ENCODE measurements around the gene BMAL1.
A peak's percentile ranks its signal among the peaks of the same experiment; 100 is the strongest.
"Not testable (repeated sequence)": the region's sequence is repeated elsewhere in the genome, so short reads cannot be mapped to it uniquely, and the experiment has no call there.

BMAL1 gene

GRCh38 chr11:13249177-13249576, 28.4 kb upstream of the BMAL1 start:
- no peak for TF ChIP-seq CTCF (IDR thresholded peaks at IDR 0.05; ENCODE audit: insufficient read depth, low read length, missing control alignments)
- H3K4me3 ChIP-seq (ENCODE audit: low read depth, low read length), result no peak overlapping the region
- CTCF ChIA-PET, result interaction anchor here (1.4 to 9.3 kb wide), 8 partner anchors 8 to 285 kb away, joined by 4 to 108 read pairs (median 11); no protein-coding TSS in a partner anchor
- no peak for DNase-seq (ENCODE audit: low read depth, low spot score)
- POLR2A ChIA-PET, result interaction anchor here (0.5 kb wide), 1 partner anchor 33 kb away, joined by 3 read pairs; no protein-coding TSS in a partner anchor

- POLR2A ChIA-PET, result interaction anchor here (0.5 kb wide), 1 partner anchor 34 kb away, joined by 3 read pairs; no protein-coding TSS in a partner anchor
- H3K4me3 ChIP-seq (ENCODE audit: low read depth, low read length), result no peak overlapping the region
- CTCF ChIA-PET, result interaction anchor here (1.0 to 9.3 kb wide), 7 partner anchors 10 to 136 kb away, joined by 3 to 108 read pairs (median 14); no protein-coding TSS in a partner anchor
- TF ChIP-seq CTCF (IDR thresholded peaks at IDR 0.05; ENCODE audit: insufficient read depth, low read length, missing control alignments), result peak; percentile 27
- no peak for DNase-seq (ENCODE audit: low read depth, low spot score)
Measured at GRCh38 chr11:13249992-13250391, 27.6 kb upstream of the BMAL1 start.

GRCh38 chr11:13251966-13252365, 25.6 kb upstream of the BMAL1 start:
- DNase-seq (ENCODE audit: low read depth, low spot score), result no peak
- ChIA-PET POLR2A (no interaction called here), CTCF (interaction anchor here (1.6 to 9.3 kb wide), 4 partner anchors 12 to 92 kb away, joined by 3 to 108 read pairs (median 30); no protein-coding TSS in a partner anchor)
- TF ChIP-seq CTCF (IDR thresholded peaks at IDR 0.05; ENCODE audit: insufficient read depth, low read length, missing control alignments), result no peak
- H3K4me3 ChIP-seq (ENCODE audit: low read depth, low read length), result no peak overlapping the region

GRCh38 chr11:13252438-13252837, 25.2 kb upstream of the BMAL1 start:
- no peak for DNase-seq (ENCODE audit: low read depth, low spot score)
- ChIA-PET CTCF (interaction anchor here (1.6 to 9.3 kb wide), 4 partner anchors 12 to 92 kb away, joined by 3 to 108 read pairs (median 30); no protein-coding TSS in a partner anchor), POLR2A (no interaction called here)
- TF ChIP-seq CTCF (IDR thresholded peaks at IDR 0.05; ENCODE audit: insufficient read depth, low read length, missing control alignments), result no peak
- H3K4me3 ChIP-seq (ENCODE audit: low read depth, low read length), result no peak overlapping the region

- H3K4me3 ChIP-seq (ENCODE audit: low read depth, low read length), result no peak overlapping the region
- no peak for TF ChIP-seq CTCF (IDR thresholded peaks at IDR 0.05; ENCODE audit: insufficient read depth, low read length, missing control alignments)
- ChIA-PET POLR2A (interaction anchor here (2.6 kb wide), 1 partner anchor 40 kb away, joined by 8 read pairs; no protein-coding TSS in a partner anchor), CTCF (interaction anchor here (1.1 to 2.3 kb wide), 7 partner anchors 9 to 89 kb away, joined by 4 to 11 read pairs (median 5); no protein-coding TSS in a partner anchor)
- DNase-seq (ENCODE audit: low read depth, low spot score), result no peak
Measured at GRCh38 chr11:13256216-13256615, 21.4 kb upstream of the BMAL1 start.

GRCh38 chr11:13258061-13258460, 19.5 kb upstream of the BMAL1 start:
- DNase-seq (ENCODE audit: low read depth, low spot score); H3K4me3 ChIP-seq (ENCODE audit: low read depth, low read length); POLR2A ChIA-PET: not testable (repeated sequence)
- CTCF ChIA-PET, result interaction anchor here (0.8 to 2.3 kb wide), 5 partner anchors 10 to 86 kb away, joined by 3 to 11 read pairs (median 4); no protein-coding TSS in a partner anchor

GRCh38 chr11:13258855-13259254, 18.7 kb upstream of the BMAL1 start:
- no peak overlapping the region for H3K4me3 ChIP-seq (ENCODE audit: low read depth, low read length)
- no peak for DNase-seq (ENCODE audit: low read depth, low spot score)
- CTCF ChIA-PET, result no interaction called here
- no peak for TF ChIP-seq CTCF (IDR thresholded peaks at IDR 0.05; ENCODE audit: insufficient read depth, low read length, missing control alignments)
- POLR2A ChIA-PET, result no interaction called here

Measured in AG04449 (cell line).